Measurements from ENCODE around the gene BPGM.

BPGM gene

GRCh38 chr7:134667899-134668298 is 21.2 kb downstream of the BPGM start:
- TF ChIP-seq CTCF (IDR thresholded peaks at IDR 0.05; ENCODE audit: low read depth, low read length): no peak
- H3K4me3 ChIP-seq (ENCODE audit: low read depth, low read length): no peak overlapping the region

GRCh38 chr7:134669388-134669787 is 22.7 kb downstream of the BPGM start:
- no peak for TF ChIP-seq CTCF (IDR thresholded peaks at IDR 0.05; ENCODE audit: low read depth, low read length)

GRCh38 chr7:134669845-134670373 is 23.3 kb downstream of the BPGM start:
- TF ChIP-seq CTCF (IDR thresholded peaks at IDR 0.05; ENCODE audit: low read depth, low read length): no peak

More at GRCh38 chr7:134669388-134669787, 22.7 kb downstream of the BPGM start:
- no peak overlapping the region for H3K4me3 ChIP-seq (ENCODE audit: low read depth, low read length)

GRCh38 chr7:134671609-134672008 is 25.0 kb downstream of the BPGM start:
- TF ChIP-seq CTCF (IDR thresholded peaks at IDR 0.05; ENCODE audit: low read depth, low read length): no peak
- H3K4me3 ChIP-seq (ENCODE audit: low read depth, low read length): no peak overlapping the region

More at GRCh38 chr7:134669845-134670373, 23.3 kb downstream of the BPGM start:
- H3K4me3 ChIP-seq (ENCODE audit: low read depth, low read length): 0 out of 2 replicates have a peak overlapping the region, but pooled peaks have one; percentile 18

- no peak overlapping the region for H3K4me3 ChIP-seq (ENCODE audit: low read depth, low read length)
- TF ChIP-seq CTCF (IDR thresholded peaks at IDR 0.05; ENCODE audit: low read depth, low read length): no peak
These were observed 27.8 kb downstream of the BPGM start for GRCh38 chr7:134674424-134674823.

- no peak overlapping the region for H3K4me3 ChIP-seq (ENCODE audit: low read depth, low read length)
- no peak for TF ChIP-seq CTCF (IDR thresholded peaks at IDR 0.05; ENCODE audit: low read depth, low read length)
These were observed 30.1 kb downstream of the BPGM start for GRCh38 chr7:134676743-134677142.

GRCh38 chr7:134678115-134678514 is 31.5 kb downstream of the BPGM start:
- no peak overlapping the region for H3K4me3 ChIP-seq (ENCODE audit: low read depth, low read length)
- no peak for TF ChIP-seq CTCF (IDR thresholded peaks at IDR 0.05; ENCODE audit: low read depth, low read length)

Measured in WI38 (cell line).